22Rv1 (cell line): ENCODE measurements around the gene NEU2.
"Not testable (repeated sequence)": the region's sequence is repeated elsewhere in the genome, so short reads cannot be mapped to it uniquely, and the experiment has no call there.

Experiments used
- CTCF ChIP-seq: fragments of 450-650 bp; IDR thresholded peaks from 2 replicates; pipeline ENCODE4 v1.5.1; 2017; ENCODE audit warnings: mild to moderate bottlenecking
- ZFX ChIP-seq: fragments of 450-650 bp; IDR thresholded peaks from 2 replicates; pipeline ENCODE4 v1.6.1; 2017; ENCODE audit warnings: antibody characterized with exemption, borderline replicate concordance

- not testable (repeated sequence) for TF ChIP-seq CTCF, ZFX
Observed at GRCh38 chr2:233019610-233020009, 12.9 kb upstream of the NEU2 start.
